Gastrocnemius medialis (tissue), 4 donors: ENCODE measurements around the gene PIP5K1C.

Experiments
- POLR2A ChIP-seq, 2 donors: fragments of 450-650 bp; IDR thresholded peaks; one replicate each; pipeline ENCODE4 v1.6.1; 2017; ENCODE audit warnings: antibody characterized with exemption in 2 of 2, mild to moderate bottlenecking in 2 of 2, moderate library complexity in 2 of 2
- TF ChIP-seq, protein P1 (sequence below), 5 experiments: fragments of 450-650 bp in 3 of 5; fragments of 200-600 bp in 2 of 5; sonication (generic) in 2 of 5; IDR thresholded peaks in 4 of 5; conservative IDR thresholded peaks in 1 of 5; 1 replicate in 4 of 5; 2 replicates in 1 of 5; pipeline ENCODE4 v1.5.1; 2016 to 2019; ENCODE audit warnings: antibody characterized with exemption in 5 of 5, mild to moderate bottlenecking in 3 of 5, moderate library complexity in 3 of 5

DNA sequence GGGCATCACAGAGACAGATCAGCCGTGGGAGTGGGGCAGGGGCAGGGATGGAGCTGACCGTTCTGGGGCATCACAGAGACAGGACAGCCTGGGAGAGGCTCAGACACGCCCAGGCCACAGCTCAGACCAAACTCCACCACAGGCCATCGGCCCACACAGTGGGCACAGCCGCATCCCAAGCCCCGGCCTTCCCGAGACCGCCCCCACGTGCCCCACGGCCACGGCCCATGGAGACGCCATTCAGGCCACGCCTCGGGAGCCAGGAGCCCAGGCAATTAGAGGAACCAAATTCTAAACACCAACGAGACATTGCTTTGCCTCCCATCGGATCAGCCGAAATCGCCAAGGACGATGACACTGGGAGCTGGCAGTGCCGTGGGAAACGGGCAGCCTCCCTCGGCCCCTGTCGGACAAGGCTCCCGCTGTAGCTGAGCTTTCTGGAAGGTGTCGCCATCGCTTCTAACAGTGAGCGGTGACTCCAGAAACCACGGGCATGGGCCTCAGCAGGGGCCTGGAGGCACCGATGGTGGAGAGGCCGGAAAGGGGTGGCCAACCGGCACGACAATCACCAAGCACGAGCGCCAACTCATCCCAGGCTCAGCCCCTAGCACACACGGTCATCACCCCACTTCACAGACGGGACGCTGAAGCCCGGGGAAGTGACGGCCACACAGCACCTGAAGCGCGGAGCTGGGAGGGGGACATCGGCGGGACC is 2.4 kb downstream of the PIP5K1C start:
- TF ChIP-seq, protein P1, sequence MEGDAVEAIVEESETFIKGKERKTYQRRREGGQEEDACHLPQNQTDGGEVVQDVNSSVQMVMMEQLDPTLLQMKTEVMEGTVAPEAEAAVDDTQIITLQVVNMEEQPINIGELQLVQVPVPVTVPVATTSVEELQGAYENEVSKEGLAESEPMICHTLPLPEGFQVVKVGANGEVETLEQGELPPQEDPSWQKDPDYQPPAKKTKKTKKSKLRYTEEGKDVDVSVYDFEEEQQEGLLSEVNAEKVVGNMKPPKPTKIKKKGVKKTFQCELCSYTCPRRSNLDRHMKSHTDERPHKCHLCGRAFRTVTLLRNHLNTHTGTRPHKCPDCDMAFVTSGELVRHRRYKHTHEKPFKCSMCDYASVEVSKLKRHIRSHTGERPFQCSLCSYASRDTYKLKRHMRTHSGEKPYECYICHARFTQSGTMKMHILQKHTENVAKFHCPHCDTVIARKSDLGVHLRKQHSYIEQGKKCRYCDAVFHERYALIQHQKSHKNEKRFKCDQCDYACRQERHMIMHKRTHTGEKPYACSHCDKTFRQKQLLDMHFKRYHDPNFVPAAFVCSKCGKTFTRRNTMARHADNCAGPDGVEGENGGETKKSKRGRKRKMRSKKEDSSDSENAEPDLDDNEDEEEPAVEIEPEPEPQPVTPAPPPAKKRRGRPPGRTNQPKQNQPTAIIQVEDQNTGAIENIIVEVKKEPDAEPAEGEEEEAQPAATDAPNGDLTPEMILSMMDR (IDR thresholded peaks at IDR 0.05 in 4 of 5, conservative IDR thresholded peaks at IDR 0.05 in 1 of 5): no peak
- TF ChIP-seq POLR2A (IDR thresholded peaks at IDR 0.05): no peak
